ENCODE results near the gene NEURL2. TPM values are rescaled to one million over a fixed set of nuclear protein-coding genes. Genes with fewer than 3 reads are reported as not detected.

The NEURL2 gene
- total and polyA plus RNA-seq, 10 of the 15 experiments (the other 5 are each of a cell fraction or from before 2014, with no cell fraction given), result 0.53 to 7.0 (median 2.7) TPM

- TF ChIP-seq ZNF687 (IDR thresholded peaks at IDR 0.05) (no peak), POLR2A (IDR thresholded peaks at IDR 0.05; ENCODE audit: low read depth, low read length) (no peak), YY1 (IDR thresholded peaks at IDR 0.05; ENCODE audit: low read depth, low read length) (no peak), IKZF1 (conservative IDR thresholded peaks at IDR 0.05) (no peak), SMARCA5 (IDR thresholded peaks at IDR 0.05) (peak; percentile 37; the same call in 1 of the 2 replicates), BHLHE40 (IDR thresholded peaks at IDR 0.05; ENCODE audit: borderline replicate concordance in 1 of 2, low read depth in 2 of 2, low read length in 1 of 2) (no peak), NFYA (IDR thresholded peaks at IDR 0.05; ENCODE audit: borderline replicate concordance, low read depth, low read length) (no peak), PKNOX1 (IDR thresholded peaks at IDR 0.05) (no peak; the same call in 1 of the 2 replicates), HDGF (IDR thresholded peaks at IDR 0.05) (no peak), LARP7 (IDR thresholded peaks at IDR 0.05) (no peak), ZZZ3 (IDR thresholded peaks at IDR 0.05; ENCODE audit: control insufficient read depth, insufficient read length, low read depth) (no peak)
- TF ChIP-seq, protein P1, sequence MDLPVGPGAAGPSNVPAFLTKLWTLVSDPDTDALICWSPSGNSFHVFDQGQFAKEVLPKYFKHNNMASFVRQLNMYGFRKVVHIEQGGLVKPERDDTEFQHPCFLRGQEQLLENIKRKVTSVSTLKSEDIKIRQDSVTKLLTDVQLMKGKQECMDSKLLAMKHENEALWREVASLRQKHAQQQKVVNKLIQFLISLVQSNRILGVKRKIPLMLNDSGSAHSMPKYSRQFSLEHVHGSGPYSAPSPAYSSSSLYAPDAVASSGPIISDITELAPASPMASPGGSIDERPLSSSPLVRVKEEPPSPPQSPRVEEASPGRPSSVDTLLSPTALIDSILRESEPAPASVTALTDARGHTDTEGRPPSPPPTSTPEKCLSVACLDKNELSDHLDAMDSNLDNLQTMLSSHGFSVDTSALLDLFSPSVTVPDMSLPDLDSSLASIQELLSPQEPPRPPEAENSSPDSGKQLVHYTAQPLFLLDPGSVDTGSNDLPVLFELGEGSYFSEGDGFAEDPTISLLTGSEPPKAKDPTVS (IDR thresholded peaks at IDR 0.05; ENCODE audit: low read depth, low read length), result no peak
- TF ChIP-seq, protein P2, sequence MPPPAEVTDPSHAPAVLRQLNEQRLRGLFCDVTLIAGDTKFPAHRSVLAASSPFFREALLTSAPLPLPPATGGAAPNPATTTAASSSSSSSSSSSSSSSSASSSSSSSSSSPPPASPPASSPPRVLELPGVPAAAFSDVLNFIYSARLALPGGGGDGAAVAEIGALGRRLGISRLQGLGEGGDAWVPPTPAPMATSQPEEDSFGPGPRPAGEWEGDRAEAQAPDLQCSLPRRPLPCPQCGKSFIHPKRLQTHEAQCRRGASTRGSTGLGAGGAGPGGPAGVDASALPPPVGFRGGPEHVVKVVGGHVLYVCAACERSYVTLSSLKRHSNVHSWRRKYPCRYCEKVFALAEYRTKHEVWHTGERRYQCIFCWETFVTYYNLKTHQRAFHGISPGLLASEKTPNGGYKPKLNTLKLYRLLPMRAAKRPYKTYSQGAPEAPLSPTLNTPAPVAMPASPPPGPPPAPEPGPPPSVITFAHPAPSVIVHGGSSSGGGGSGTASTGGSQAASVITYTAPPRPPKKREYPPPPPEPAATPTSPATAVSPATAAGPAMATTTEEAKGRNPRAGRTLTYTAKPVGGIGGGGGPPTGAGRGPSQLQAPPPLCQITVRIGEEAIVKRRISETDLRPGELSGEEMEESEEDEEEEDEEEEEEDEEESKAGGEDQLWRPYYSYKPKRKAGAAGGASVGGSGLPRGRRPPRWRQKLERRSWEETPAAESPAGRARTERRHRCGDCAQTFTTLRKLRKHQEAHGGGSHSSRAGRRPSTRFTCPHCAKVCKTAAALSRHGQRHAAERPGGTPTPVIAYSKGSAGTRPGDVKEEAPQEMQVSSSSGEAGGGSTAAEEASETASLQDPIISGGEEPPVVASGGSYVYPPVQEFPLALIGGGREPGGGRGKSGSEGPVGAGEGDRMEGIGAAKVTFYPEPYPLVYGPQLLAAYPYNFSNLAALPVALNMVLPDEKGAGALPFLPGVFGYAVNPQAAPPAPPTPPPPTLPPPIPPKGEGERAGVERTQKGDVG (CRISPR knock-in tag; IDR thresholded peaks at IDR 0.05), result no peak
- TF ChIP-seq, protein P3, sequence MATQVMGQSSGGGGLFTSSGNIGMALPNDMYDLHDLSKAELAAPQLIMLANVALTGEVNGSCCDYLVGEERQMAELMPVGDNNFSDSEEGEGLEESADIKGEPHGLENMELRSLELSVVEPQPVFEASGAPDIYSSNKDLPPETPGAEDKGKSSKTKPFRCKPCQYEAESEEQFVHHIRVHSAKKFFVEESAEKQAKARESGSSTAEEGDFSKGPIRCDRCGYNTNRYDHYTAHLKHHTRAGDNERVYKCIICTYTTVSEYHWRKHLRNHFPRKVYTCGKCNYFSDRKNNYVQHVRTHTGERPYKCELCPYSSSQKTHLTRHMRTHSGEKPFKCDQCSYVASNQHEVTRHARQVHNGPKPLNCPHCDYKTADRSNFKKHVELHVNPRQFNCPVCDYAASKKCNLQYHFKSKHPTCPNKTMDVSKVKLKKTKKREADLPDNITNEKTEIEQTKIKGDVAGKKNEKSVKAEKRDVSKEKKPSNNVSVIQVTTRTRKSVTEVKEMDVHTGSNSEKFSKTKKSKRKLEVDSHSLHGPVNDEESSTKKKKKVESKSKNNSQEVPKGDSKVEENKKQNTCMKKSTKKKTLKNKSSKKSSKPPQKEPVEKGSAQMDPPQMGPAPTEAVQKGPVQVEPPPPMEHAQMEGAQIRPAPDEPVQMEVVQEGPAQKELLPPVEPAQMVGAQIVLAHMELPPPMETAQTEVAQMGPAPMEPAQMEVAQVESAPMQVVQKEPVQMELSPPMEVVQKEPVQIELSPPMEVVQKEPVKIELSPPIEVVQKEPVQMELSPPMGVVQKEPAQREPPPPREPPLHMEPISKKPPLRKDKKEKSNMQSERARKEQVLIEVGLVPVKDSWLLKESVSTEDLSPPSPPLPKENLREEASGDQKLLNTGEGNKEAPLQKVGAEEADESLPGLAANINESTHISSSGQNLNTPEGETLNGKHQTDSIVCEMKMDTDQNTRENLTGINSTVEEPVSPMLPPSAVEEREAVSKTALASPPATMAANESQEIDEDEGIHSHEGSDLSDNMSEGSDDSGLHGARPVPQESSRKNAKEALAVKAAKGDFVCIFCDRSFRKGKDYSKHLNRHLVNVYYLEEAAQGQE (IDR thresholded peaks at IDR 0.05; ENCODE audit: low read depth, low read length), result no peak
Observed at GRCh38 chr20:45934046-45934585, 43.1 kb upstream of the NEURL2 start (continued).
